Mesendoderm (in vitro differentiated cells): ENCODE results near the gene CD226.

Experiments used
- DNase-seq: peaks from one replicate; pipeline ENCODE4 v3.0.0; 2013
- H2AK5ac ChIP-seq: 2 replicates; pipeline ENCODE4 v1.6.1; 2013; ENCODE audit warnings: low read length, inconsistent platforms
- H2BK120ac ChIP-seq: 2 replicates; pipeline ENCODE4 v1.6.1; 2013; ENCODE audit warnings: low read depth, mild to moderate bottlenecking, low read length, moderate library complexity, mixed read lengths
- H2BK15ac ChIP-seq: replicated peaks from 2 replicates; pipeline ENCODE4 v1.6.1; 2013; ENCODE audit warnings: low read depth, mild to moderate bottlenecking, moderate library complexity
- H2BK5ac ChIP-seq: 2 replicates; pipeline ENCODE4 v1.6.1; 2013; ENCODE audit warnings: low read length, inconsistent platforms
- H3K18ac ChIP-seq: 2 replicates; pipeline ENCODE4 v1.6.1; 2013; ENCODE audit warnings: mild to moderate bottlenecking, low read length, mixed read lengths
- H3K23ac ChIP-seq: one replicate; pipeline ENCODE4 v1.6.1; 2013; ENCODE audit warnings: low read length
- H3K27ac ChIP-seq: 2 replicates; pipeline ENCODE4 v1.5.1; 2013; ENCODE audit warnings: low read depth, mild to moderate bottlenecking, inconsistent platforms, low read length, moderate library complexity
- H3K27me3 ChIP-seq: 2 replicates; pipeline ENCODE4 v1.6.1; 2013; ENCODE audit warnings: low read length, control low read depth, mild to moderate bottlenecking, inconsistent platforms; ENCODE audit not compliant: insufficient read depth, poor library complexity
- H3K36me3 ChIP-seq: 2 replicates; pipeline ENCODE4 v1.6.1; 2013; ENCODE audit warnings: low read length, inconsistent platforms; ENCODE audit not compliant: control insufficient read depth, insufficient read depth
- H3K4ac ChIP-seq: one replicate; pipeline ENCODE4 v1.6.1; 2013; ENCODE audit warnings: low read depth, mild to moderate bottlenecking, low read length, moderate library complexity
- H3K4me1 ChIP-seq: 2 replicates; pipeline ENCODE4 v1.6.1; 2013; ENCODE audit warnings: low read depth, low read length, inconsistent platforms; ENCODE audit not compliant: control insufficient read depth
- H3K4me2 ChIP-seq: 2 replicates; pipeline ENCODE4 v1.6.1; 2013; ENCODE audit warnings: low read length
- H3K4me3 ChIP-seq: 2 replicates; pipeline ENCODE4 v1.5.1; 2013; ENCODE audit warnings: mild to moderate bottlenecking, low read length
- H3K56ac ChIP-seq: one replicate; pipeline ENCODE4 v1.6.1; 2013; ENCODE audit warnings: low read length
- H3K79me1 ChIP-seq: 2 replicates; pipeline ENCODE4 v1.6.1; 2013; ENCODE audit warnings: low read length, inconsistent platforms
- H3K79me2 ChIP-seq: 2 replicates; pipeline ENCODE4 v1.6.1; 2013; ENCODE audit warnings: mild to moderate bottlenecking, low read length; ENCODE audit not compliant: control insufficient read depth, insufficient read depth
- H3K9ac ChIP-seq: 2 replicates; pipeline ENCODE4 v1.6.1; 2013; ENCODE audit warnings: low read length, inconsistent platforms
- H4K5ac ChIP-seq: one replicate; pipeline ENCODE4 v1.6.1; 2013; ENCODE audit warnings: low read length
- H4K8ac ChIP-seq: one replicate; pipeline ENCODE4 v1.6.1; 2013; ENCODE audit warnings: low read depth, mild to moderate bottlenecking, control low read depth, low read length, moderate library complexity
- WGBS: extraction: QIAGEN DNeasy Blood & Tissue Kit; methylation state at CpG from one replicate; pipeline ENCODE4 v1.1.7; 2013; ENCODE audit warnings: low lambda C conversion rate, missing lambda C conversion rate; ENCODE audit not compliant: insufficient coverage; ENCODE audit errors: extremely low coverage; 5-methylcytosine and 5-hydroxymethylcytosine counted together

The CD226 gene

GRCh38 chr18:69874058-69874457, 73.6 kb downstream of the CD226 start:
- H2AK5ac ChIP-seq: no peak overlapping the region
- no peak overlapping the region for H3K4me3 ChIP-seq
- H3K4ac ChIP-seq: no peak overlapping the region
- H3K56ac ChIP-seq: no peak overlapping the region
- no peaks in the 10 kb centered on the region for H3K79me2 ChIP-seq
- no peak overlapping the region for H4K8ac ChIP-seq
- peak; percentile 61 for DNase-seq
- H3K23ac ChIP-seq: no peak overlapping the region
- H2BK15ac ChIP-seq: no peak overlapping the region
- H2BK5ac ChIP-seq: no peak overlapping the region
- no peak overlapping the region for H3K4me2 ChIP-seq
- H3K4me1 ChIP-seq: peaks cover 4% of the 10 kb centered on the region
- H4K5ac ChIP-seq: no peak overlapping the region
- no peak overlapping the region for H3K9ac ChIP-seq
- H3K27me3 ChIP-seq: no peaks in the 10 kb centered on the region
- H2BK120ac ChIP-seq: no peak overlapping the region
- WGBS: no CpG with 5 or more reads among the region's 2 CpGs
- no peaks in the 10 kb centered on the region for H3K79me1 ChIP-seq
- no peak overlapping the region for H3K27ac ChIP-seq
- H3K36me3 ChIP-seq: no peaks in the 10 kb centered on the region
- H3K18ac ChIP-seq: no peak overlapping the region

GRCh38 chr18:69872661-69873060, 75.0 kb downstream of the CD226 start:
- Histone ChIP-seq H2AK5ac (no peak overlapping the region), H3K56ac (no peak overlapping the region), H3K79me2 (no peaks in the 10 kb centered on the region), H4K5ac (no peak overlapping the region), H2BK120ac (no peak overlapping the region), H4K8ac (no peak overlapping the region), H3K23ac (no peak overlapping the region), H3K4ac (no peak overlapping the region), H3K18ac (no peak overlapping the region), H3K9ac (no peak overlapping the region), H3K4me1 (peaks cover 4% of the 10 kb centered on the region), H3K27ac (no peak overlapping the region), H2BK5ac (no peak overlapping the region), H3K4me3 (no peak overlapping the region), H3K4me2 (no peak overlapping the region), H2BK15ac (no peak overlapping the region), H3K79me1 (no peaks in the 10 kb centered on the region), H3K27me3 (no peaks in the 10 kb centered on the region), H3K36me3 (no peaks in the 10 kb centered on the region)
- no CpG with 5 or more reads among the region's 4 CpGs for WGBS
- DNase-seq: no peak

GRCh38 chr18:69871363-69871762, 76.3 kb downstream of the CD226 start:
- Histone ChIP-seq H3K56ac (no peak overlapping the region), H3K4me2 (no peak overlapping the region), H4K5ac (no peak overlapping the region), H4K8ac (no peak overlapping the region), H3K4me1 (peaks cover 4% of the 10 kb centered on the region), H3K79me1 (no peaks in the 10 kb centered on the region), H3K4me3 (no peak overlapping the region), H3K9ac (no peak overlapping the region), H2BK5ac (no peak overlapping the region), H3K18ac (no peak overlapping the region), H3K23ac (no peak overlapping the region), H3K27me3 (no peaks in the 10 kb centered on the region), H3K27ac (no peak overlapping the region), H2BK120ac (no peak overlapping the region), H3K36me3 (no peaks in the 10 kb centered on the region), H3K4ac (no peak overlapping the region), H2BK15ac (no peak overlapping the region), H2AK5ac (no peak overlapping the region), H3K79me2 (no peaks in the 10 kb centered on the region)
- no peak for DNase-seq
- WGBS: no CpG with 5 or more reads among the region's 2 CpGs

GRCh38 chr18:69870736-69871135, 76.9 kb downstream of the CD226 start:
- no peaks in the 10 kb centered on the region for H3K36me3 ChIP-seq
- no peak overlapping the region for H2BK15ac ChIP-seq
- peaks cover 4% of the 10 kb centered on the region for H3K4me1 ChIP-seq
- no peak for DNase-seq
- H4K5ac ChIP-seq: no peak overlapping the region
- no peak overlapping the region for H4K8ac ChIP-seq
- H2AK5ac ChIP-seq: no peak overlapping the region
- no peak overlapping the region for H3K27ac ChIP-seq
- H3K27me3 ChIP-seq: no peaks in the 10 kb centered on the region
- H3K56ac ChIP-seq: no peak overlapping the region
- no peak overlapping the region for H3K9ac ChIP-seq
- H2BK120ac ChIP-seq: no peak overlapping the region
- H3K4me2 ChIP-seq: no peak overlapping the region
- H3K18ac ChIP-seq: no peak overlapping the region
- no peaks in the 10 kb centered on the region for H3K79me1 ChIP-seq
- H3K79me2 ChIP-seq: no peaks in the 10 kb centered on the region
- H3K4ac ChIP-seq: no peak overlapping the region
- WGBS: no CpG with 5 or more reads among the region's 4 CpGs
- no peak overlapping the region for H2BK5ac ChIP-seq
- no peak overlapping the region for H3K4me3 ChIP-seq
- no peak overlapping the region for H3K23ac ChIP-seq

GRCh38 chr18:69866212-69866611, 81.5 kb downstream of the CD226 start:
- H3K36me3 ChIP-seq: no peaks in the 10 kb centered on the region
- no peaks in the 10 kb centered on the region for H3K79me2 ChIP-seq
- no peak overlapping the region for H3K4ac ChIP-seq
- no peak overlapping the region for H3K4me3 ChIP-seq
- H4K8ac ChIP-seq: no peak overlapping the region
- no peak overlapping the region for H3K23ac ChIP-seq
- no peaks in the 10 kb centered on the region for H3K4me1 ChIP-seq
- no peak overlapping the region for H3K56ac ChIP-seq
- no peaks in the 10 kb centered on the region for H3K27me3 ChIP-seq
- H4K5ac ChIP-seq: no peak overlapping the region
- H3K79me1 ChIP-seq: no peaks in the 10 kb centered on the region
- H3K27ac ChIP-seq: no peak overlapping the region
- no CpG with 5 or more reads among the region's 4 CpGs for WGBS
- H2BK15ac ChIP-seq: no peak overlapping the region
- DNase-seq: no peak
- H2AK5ac ChIP-seq: no peak overlapping the region
- no peak overlapping the region for H2BK5ac ChIP-seq
- no peak overlapping the region for H3K18ac ChIP-seq
- no peak overlapping the region for H2BK120ac ChIP-seq
- H3K4me2 ChIP-seq: no peak overlapping the region
- no peak overlapping the region for H3K9ac ChIP-seq

- Histone ChIP-seq H2BK15ac (no peak overlapping the region), H4K8ac (no peak overlapping the region), H3K4me3 (no peak overlapping the region), H3K56ac (no peak overlapping the region), H3K79me1 (no peaks in the 10 kb centered on the region), H2BK5ac (no peak overlapping the region), H3K79me2 (no peaks in the 10 kb centered on the region), H3K4ac (no peak overlapping the region), H3K27ac (no peak overlapping the region), H3K36me3 (no peaks in the 10 kb centered on the region), H3K18ac (no peak overlapping the region), H3K23ac (no peak overlapping the region), H3K4me2 (no peak overlapping the region), H2BK120ac (no peak overlapping the region), H3K27me3 (no peaks in the 10 kb centered on the region), H3K4me1 (no peaks in the 10 kb centered on the region), H2AK5ac (no peak overlapping the region), H4K5ac (no peak overlapping the region), H3K9ac (no peak overlapping the region)
- DNase-seq: no peak
- WGBS: no CpG with 5 or more reads among the region's 4 CpGs
Measured at GRCh38 chr18:69865776-69866175, 81.9 kb downstream of the CD226 start.
